IMR-90 (cell line): ENCODE results near the gene CASK. TPM values are rescaled to one million over a fixed set of nuclear protein-coding genes. Genes with fewer than 3 reads are reported as not detected.

Experiments
- ATAC-seq: fragments of 200-7000 bp; cut with Tn5 transposase; 2 replicates; pipeline ENCODE4 v1.9.1; 2020; ENCODE audit warnings: low read depth, mild to moderate bottlenecking, moderate library complexity
- BruUV-seq: library from RNA; stranded (reverse); fragments of 400-500 nt; replicated peaks from 2 replicates; lab custom pipeline; 2021; lab: Mats Ljungman, UMichigan
- CTCF ChIA-PET: fragments of 300-600 bp; formaldehyde crosslinking; extraction: SDS; loops from one replicate; lab custom pipeline; 2021; ENCODE audit warnings: antibody characterized with exemption; lab: Yijun Ruan, JAX
- POLR2A ChIA-PET: fragments of 300-600 bp; sonication (Branson Sonifier 250); formaldehyde crosslinking; loops from one replicate; lab custom pipeline; 2022; ENCODE audit warnings: antibody characterized with exemption; ENCODE audit not compliant: unreplicated experiment; lab: Charles Lee
- DNase-seq: peaks from one replicate; pipeline ENCODE4 v3.0.0; 2013
- H2AFZ ChIP-seq: replicated peaks from 2 replicates; pipeline ENCODE3; 2013; ENCODE audit warnings: low read length, mild to moderate bottlenecking; ENCODE audit not compliant: poor library complexity
- H2AK5ac ChIP-seq: 2 replicates; pipeline ENCODE4 v1.6.1; 2013; ENCODE audit warnings: low read depth, low read length, inconsistent platforms
- H2AK9ac ChIP-seq: replicated peaks from 2 replicates; pipeline ENCODE3; 2013; ENCODE audit warnings: mild to moderate bottlenecking, low read depth, low read length, moderate library complexity; ENCODE audit not compliant: poor library complexity
- H2BK120ac ChIP-seq: 2 replicates; pipeline ENCODE4 v1.6.1; 2013; ENCODE audit warnings: low read depth, low read length, inconsistent platforms
- H2BK15ac ChIP-seq: 3 replicates; pipeline ENCODE4 v1.6.1; 2013; ENCODE audit warnings: low read depth, low read length, inconsistent platforms
- H2BK20ac ChIP-seq: 2 replicates; pipeline ENCODE4 v1.6.1; 2013; ENCODE audit warnings: low read depth, mild to moderate bottlenecking, inconsistent platforms, low read length, moderate library complexity
- H2BK5ac ChIP-seq: 2 replicates; pipeline ENCODE4 v1.6.1; 2013; ENCODE audit warnings: mild to moderate bottlenecking, low read depth, low read length, inconsistent platforms; ENCODE audit not compliant: poor library complexity, severe bottlenecking
- H3K14ac ChIP-seq: replicated peaks from 2 replicates; pipeline ENCODE4 v1.6.1; 2013; ENCODE audit warnings: low read depth, low read length, inconsistent platforms
- H3K18ac ChIP-seq: 2 replicates; pipeline ENCODE4 v1.6.1; 2013; ENCODE audit warnings: low read depth, low read length, control low read depth
- H3K23ac ChIP-seq: 2 replicates; pipeline ENCODE4 v1.6.1; 2013; ENCODE audit warnings: low read depth, low read length, inconsistent platforms
- H3K27ac ChIP-seq: 2 replicates; pipeline ENCODE4 v1.5.1; 2013; ENCODE audit warnings: mild to moderate bottlenecking, control low read depth, low read length; ENCODE audit not compliant: insufficient read depth
- H3K27me3 ChIP-seq: 2 replicates; pipeline ENCODE4 v1.6.1; 2013; ENCODE audit warnings: low read length; ENCODE audit not compliant: control insufficient read depth, insufficient read depth
- H3K36me3 ChIP-seq: 2 replicates; pipeline ENCODE4 v1.6.1; 2013; ENCODE audit warnings: low read length, mixed read lengths; ENCODE audit not compliant: control insufficient read depth, insufficient read depth
- H3K4ac ChIP-seq: 2 replicates; pipeline ENCODE4 v1.6.1; 2013; ENCODE audit warnings: low read depth, low read length, inconsistent platforms
- H3K4me1 ChIP-seq: 2 replicates; pipeline ENCODE4 v1.6.1; 2013; ENCODE audit warnings: low read length, mixed read lengths; ENCODE audit not compliant: control insufficient read depth, insufficient read depth
- H3K4me2 ChIP-seq: 2 replicates; pipeline ENCODE4 v1.6.1; 2013; ENCODE audit warnings: low read depth, mild to moderate bottlenecking, control low read depth, low read length, moderate library complexity
- H3K4me3 ChIP-seq: 2 replicates; pipeline ENCODE4 v1.5.1; 2013; ENCODE audit warnings: low read depth, mild to moderate bottlenecking, control low read depth, low read length, moderate library complexity; ENCODE audit not compliant: insufficient read depth
- H3K56ac ChIP-seq: 2 replicates; pipeline ENCODE4 v1.6.1; 2013; ENCODE audit warnings: low read length, inconsistent platforms; ENCODE audit not compliant: insufficient read depth; ENCODE audit errors: extremely low read depth
- H3K79me1 ChIP-seq, 2 experiments: 2 replicates each; pipeline ENCODE4 v1.6.1; 2013; ENCODE audit warnings: low read length in 2 of 2, inconsistent platforms in 1 of 2, low read depth in 1 of 2
- H3K9ac ChIP-seq: 2 replicates; pipeline ENCODE4 v1.6.1; 2013; ENCODE audit warnings: low read depth, low read length, control low read depth
- H3K9me1 ChIP-seq: 2 replicates; pipeline ENCODE4 v1.6.1; 2013; ENCODE audit warnings: low read length, inconsistent platforms; ENCODE audit not compliant: insufficient read depth
- H3K9me3 ChIP-seq: 2 replicates; pipeline ENCODE4 v1.6.1; 2013; ENCODE audit warnings: low read length; ENCODE audit not compliant: control insufficient read depth, insufficient read depth
- H4K20me1 ChIP-seq: 2 replicates; pipeline ENCODE4 v1.6.1; 2013; ENCODE audit warnings: low read length, inconsistent platforms; ENCODE audit not compliant: insufficient read depth
- H4K5ac ChIP-seq: 2 replicates; pipeline ENCODE4 v1.6.1; 2013; ENCODE audit warnings: mild to moderate bottlenecking, low read depth, low read length, control low read depth
- H4K8ac ChIP-seq, 2 experiments: 2 replicates each; pipeline ENCODE4 v1.6.1; 2013; ENCODE audit warnings: low read depth in 2 of 2, low read length in 2 of 2, control low read depth in 1 of 2, inconsistent platforms in 1 of 2
- H4K91ac ChIP-seq: 2 replicates; pipeline ENCODE4 v1.6.1; 2013; ENCODE audit warnings: low read depth, low read length, inconsistent platforms; ENCODE audit not compliant: insufficient read depth
- BHLHE40 ChIP-seq: fragments of 150-350 bp; IDR thresholded peaks from 2 replicates; pipeline ENCODE4 v1.6.1; 2016; ENCODE audit warnings: mild to moderate bottlenecking, low read depth, low read length
- CEBPB ChIP-seq: IDR thresholded peaks from 2 replicates; pipeline ENCODE4 v1.6.1; 2012; ENCODE audit warnings: low read depth, low read length, improper control_type of control experiment
- CHD1 ChIP-seq: IDR thresholded peaks from 2 replicates; pipeline ENCODE4 v1.6.1; 2012; ENCODE audit warnings: low read depth, low read length, improper control_type of control experiment
- FOS ChIP-seq: fragments of 150-350 bp; IDR thresholded peaks from 2 replicates; pipeline ENCODE4 v1.6.1; 2016; ENCODE audit warnings: low read depth, low read length
- MAFK ChIP-seq: IDR thresholded peaks from 2 replicates; pipeline ENCODE4 v1.6.1; 2012; ENCODE audit warnings: low read depth, low read length, improper control_type of control experiment
- MAZ ChIP-seq: IDR thresholded peaks from 2 replicates; pipeline ENCODE4 v1.6.1; 2012; ENCODE audit warnings: low read depth, mild to moderate bottlenecking, low read length, improper control_type of control experiment, moderate library complexity, borderline replicate concordance
- MXI1 ChIP-seq: IDR thresholded peaks from 2 replicates; pipeline ENCODE4 v1.6.1; 2012; ENCODE audit warnings: low read depth, mild to moderate bottlenecking, low read length, moderate library complexity, borderline replicate concordance
- NFE2L2 ChIP-seq: fragments of 150-350 bp; IDR thresholded peaks from 2 replicates; pipeline ENCODE4 v1.6.1; 2016; ENCODE audit warnings: low read depth, mild to moderate bottlenecking, low read length
- POLR2A ChIP-seq: IDR thresholded peaks from 2 replicates; pipeline ENCODE4 v1.6.1; 2012; ENCODE audit warnings: mild to moderate bottlenecking, low read depth, low read length
- RAD21 ChIP-seq: IDR thresholded peaks from 2 replicates; pipeline ENCODE4 v1.6.1; 2012; ENCODE audit warnings: low read length, improper control_type of control experiment
- RCOR1 ChIP-seq: IDR thresholded peaks from 2 replicates; pipeline ENCODE4 v1.6.1; 2012; ENCODE audit warnings: mild to moderate bottlenecking, low read length, improper control_type of control experiment; ENCODE audit not compliant: insufficient replicate concordance
- RFX5 ChIP-seq: IDR thresholded peaks from 2 replicates; pipeline ENCODE4 v1.8.0; 2012; ENCODE audit warnings: low read depth, mild to moderate bottlenecking, low read length, moderate library complexity
- SMC3 ChIP-seq: fragments of 150-350 bp; IDR thresholded peaks from 2 replicates; pipeline ENCODE4 v1.6.1; 2016; ENCODE audit warnings: low read depth, mild to moderate bottlenecking, antibody characterized with exemption, low read length, moderate library complexity
- WGBS, 2 experiments: methylation state at CpG; one replicate each; pipeline versions ENCODE4 v1.1.5 to v1.1.7; 2013; ENCODE audit warnings: missing lambda C conversion rate in 2 of 2; ENCODE audit not compliant: insufficient read length in 1 of 2; ENCODE audit errors: extremely low coverage in 2 of 2; 5-methylcytosine and 5-hydroxymethylcytosine counted together
- dilution Hi-C: fragments of 300-500 bp; cut with HindIII; formaldehyde crosslinking; loops from one replicate; pipeline ENCODE4 v1.14.3; 2018; ENCODE audit warnings: low sequenced_read_pairs; ENCODE audit not compliant: unreplicated experiment
- in situ Hi-C: fragments of 300-500 bp; cut with MboI; formaldehyde crosslinking; loops from 3 replicates; pipeline ENCODE4 v1.14.3; 2019; ENCODE audit warnings: low sequenced_read_pairs, inconsistent platforms, mixed read lengths
- intact Hi-C: fragments of 100-400 bp; cut with micrococcal nuclease; formaldehyde crosslinking; loops from 2 replicates; pipeline ENCODE4 v1.10.0; 2022
- polyA plus RNA-seq, 3 experiments: library from polyadenylated mRNA; depleted of rRNA; stranded (reverse); fragments of >200 nt; gene quantifications; 2 replicates each; pipeline ENCODE4 v1.2.3, GENCODE V29; 2012; ENCODE audit warnings: low replicate concordance in 1 of 3
- total RNA-seq: library from RNA; depleted of rRNA; stranded (reverse); fragments of >200 nt; gene quantifications from 2 replicates; pipeline ENCODE4 v1.2.3, GENCODE V29; 2012
- TF ChIP-seq, protein P1 (sequence below): conservative IDR thresholded peaks from 2 replicates; pipeline ENCODE4 v1.5.1; 2012; ENCODE audit warnings: mild to moderate bottlenecking, low read depth, low read length, improper control_type of control experiment

Gene CASK
- total and polyA plus RNA-seq, 2 of the 4 experiments (the other 2 are of a cell fraction), result 9.4 to 17.7 TPM

DNA sequence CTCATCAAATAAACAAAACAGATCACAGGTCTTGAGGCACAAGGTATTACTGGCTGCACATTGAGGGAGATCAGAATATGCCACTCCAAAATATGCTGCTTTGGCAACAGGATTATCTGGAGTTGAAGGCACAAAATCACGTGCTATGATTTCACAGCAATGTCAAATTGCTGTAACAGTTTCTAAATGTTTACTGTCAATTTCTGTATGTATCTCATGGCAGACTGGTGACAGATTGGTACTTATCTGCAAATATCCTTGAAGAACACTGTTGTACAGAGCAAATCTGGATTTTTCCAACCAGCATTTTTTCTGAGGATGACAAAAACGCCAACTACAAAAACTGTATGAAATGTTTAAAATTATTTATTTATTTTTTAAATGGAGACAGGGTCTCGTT lies 172.6 kb downstream of the CASK start:
- Histone ChIP-seq H2BK15ac (no peak overlapping the region), H3K4me2 (no peak overlapping the region), H3K18ac (no peak overlapping the region), H2BK5ac (no peak overlapping the region), H2AK9ac (no peak overlapping the region), H4K8ac (no peak overlapping the region), H3K9me3 (no peaks in the 10 kb centered on the region), H4K91ac (no peak overlapping the region), H2AK5ac (no peak overlapping the region), H3K9me1 (no peaks in the 10 kb centered on the region), H3K56ac (no peak overlapping the region), H3K4me1 (no peaks in the 10 kb centered on the region), H3K4ac (no peak overlapping the region), H3K23ac (no peak overlapping the region), H4K20me1 (no peaks in the 10 kb centered on the region), H3K79me1 (no peaks in the 10 kb centered on the region), H3K27ac (no peak overlapping the region), H2BK120ac (no peak overlapping the region), H3K4me3 (no peak overlapping the region), H2AFZ (no peak overlapping the region), H2BK20ac (no peak overlapping the region), H3K36me3 (no peaks in the 10 kb centered on the region), H3K14ac (no peak overlapping the region), H3K27me3 (no peaks in the 10 kb centered on the region), H3K9ac (no peak overlapping the region), H4K5ac (no peak overlapping the region)
- CTCF ChIA-PET, result no interaction called here
- ATAC-seq (no peak), DNase-seq (no peak)
- BruUV-seq, result no TSS peak
- POLR2A ChIA-PET, result no interaction called here
- in situ Hi-C loops (loop anchor here (25.0 kb wide), 1 partner anchor 463 kb away; no protein-coding TSS in a partner anchor), intact Hi-C loops (no loop called here), dilution Hi-C loops (no loop called here)
- WGBS, 2 experiments, result 80% methylated on average over 1 of the region's 3 CpGs; no CpG with 5 or more reads in 1 of the 2 experiments
- TF ChIP-seq MAZ (no peak), CEBPB (no peak), NFE2L2 (no peak), BHLHE40 (no peak), FOS (no peak), RFX5 (no peak), RCOR1 (no peak), SMC3 (no peak), CHD1 (no peak), RAD21 (no peak), MAFK (no peak), MXI1 (no peak), POLR2A (no peak)
- TF ChIP-seq, protein P1, sequence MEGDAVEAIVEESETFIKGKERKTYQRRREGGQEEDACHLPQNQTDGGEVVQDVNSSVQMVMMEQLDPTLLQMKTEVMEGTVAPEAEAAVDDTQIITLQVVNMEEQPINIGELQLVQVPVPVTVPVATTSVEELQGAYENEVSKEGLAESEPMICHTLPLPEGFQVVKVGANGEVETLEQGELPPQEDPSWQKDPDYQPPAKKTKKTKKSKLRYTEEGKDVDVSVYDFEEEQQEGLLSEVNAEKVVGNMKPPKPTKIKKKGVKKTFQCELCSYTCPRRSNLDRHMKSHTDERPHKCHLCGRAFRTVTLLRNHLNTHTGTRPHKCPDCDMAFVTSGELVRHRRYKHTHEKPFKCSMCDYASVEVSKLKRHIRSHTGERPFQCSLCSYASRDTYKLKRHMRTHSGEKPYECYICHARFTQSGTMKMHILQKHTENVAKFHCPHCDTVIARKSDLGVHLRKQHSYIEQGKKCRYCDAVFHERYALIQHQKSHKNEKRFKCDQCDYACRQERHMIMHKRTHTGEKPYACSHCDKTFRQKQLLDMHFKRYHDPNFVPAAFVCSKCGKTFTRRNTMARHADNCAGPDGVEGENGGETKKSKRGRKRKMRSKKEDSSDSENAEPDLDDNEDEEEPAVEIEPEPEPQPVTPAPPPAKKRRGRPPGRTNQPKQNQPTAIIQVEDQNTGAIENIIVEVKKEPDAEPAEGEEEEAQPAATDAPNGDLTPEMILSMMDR, result no peak
